ENCODE data around the gene ZNF367. TPM values are rescaled to one million over a fixed set of nuclear protein-coding genes. Genes with fewer than 3 reads are reported as not detected.
A peak's percentile ranks its signal among the peaks of the same experiment; 100 is the strongest.

Gene ZNF367
- 10 to 100 TPM in 1 of 12 donors, 1 to 10 TPM in 10, not detected in 1; 5.8 to 10.5 (median 6.8) TPM for polyA plus RNA-seq (ENCODE audit: insufficient read length in 12 of 12)
- long read RNA-seq, donor 1, partial matches to known transcripts = 0 of 1 reads
- long read RNA-seq, donor 1, other reads (novel, unspliced or antisense) = 0 of 1 reads
- long read RNA-seq, donor 2, transcript ZNF367-201 (5 exons, 3,646 nt) = major isoform, 5 of 5 reads
- long read RNA-seq, donor 2, partial matches to known transcripts = 0 of 5 reads
- long read RNA-seq, donor 2, other reads (novel, unspliced or antisense) = 0 of 5 reads
- long read RNA-seq, donor 3 = 0 reads
- long read RNA-seq, donor 4, partial matches to known transcripts = 0 of 1 reads
- long read RNA-seq, donor 4, other reads (novel, unspliced or antisense) = 0 of 1 reads
- long read RNA-seq, donor 5 = 0 reads
- long read RNA-seq, donor 6, partial matches to known transcripts = 0 of 1 reads
- long read RNA-seq, donor 6, other reads (novel, unspliced or antisense) = 0 of 1 reads
- long read RNA-seq, donor 7, partial matches to known transcripts = 0 of 3 reads
- long read RNA-seq, donor 7, other reads (novel, unspliced or antisense) = 0 of 3 reads
- long read RNA-seq, donor 8, partial matches to known transcripts = 0 of 3 reads
- long read RNA-seq, donor 8, other reads (novel, unspliced or antisense) = 0 of 3 reads
- long read RNA-seq, donor 9, partial matches to known transcripts = 0 of 4 reads
- long read RNA-seq, donor 9, other reads (novel, unspliced or antisense) = 0 of 4 reads
- long read RNA-seq, donor 10, partial matches to known transcripts = 0 of 1 reads
- long read RNA-seq, donor 10, other reads (novel, unspliced or antisense) = 0 of 1 reads
- long read RNA-seq, donor 11, partial matches to known transcripts = 0 of 2 reads
- long read RNA-seq, donor 11, other reads (novel, unspliced or antisense) = 0 of 2 reads

- peak; percentile 96 for DNase-seq
Measured at GRCh38 chr9:96418083-96418919, at the start of gene ZNF367. ZNF367 (minus strand) TSS chr9:96418370; CDS start chr9:96418032, 338 bp downstream.

GRCh38 chr9:96467784-96468183, 49.6 kb upstream of the ZNF367 start:
- no peak for DNase-seq

GRCh38 chr9:96464426-96464825, 46.3 kb upstream of the ZNF367 start:
- no peak for DNase-seq

- DNase-seq = no peak
Measured at GRCh38 chr9:96462541-96462940, 44.4 kb upstream of the ZNF367 start.

GRCh38 chr9:96461336-96461735, 43.2 kb upstream of the ZNF367 start:
- no peak for DNase-seq

GRCh38 chr9:96460882-96461281, 42.7 kb upstream of the ZNF367 start:
- DNase-seq = no peak

GRCh38 chr9:96460470-96460869, 42.3 kb upstream of the ZNF367 start:
- no peak for DNase-seq

GRCh38 chr9:96459268-96460007, 41.3 kb upstream of the ZNF367 start:
- DNase-seq = no peak

- no peak for DNase-seq
Measured at GRCh38 chr9:96458226-96458625, 40.1 kb upstream of the ZNF367 start.

- no peak for DNase-seq
Measured at GRCh38 chr9:96457266-96457665, 39.1 kb upstream of the ZNF367 start.

- no peak for DNase-seq
Measured at GRCh38 chr9:96453625-96454024, 35.5 kb upstream of the ZNF367 start.

- no peak for DNase-seq
Measured at GRCh38 chr9:96450613-96451528, 32.7 kb upstream of the ZNF367 start.

GRCh38 chr9:96449845-96450612, 31.9 kb upstream of the ZNF367 start, which contains the start of gene HABP4:
HABP4 (plus strand) TSS chr9:96450169; CDS start chr9:96450280, 111 bp downstream.
- DNase-seq = peak; percentile 95

- no peak for DNase-seq
Measured at GRCh38 chr9:96449523-96449844, 31.3 kb upstream of the ZNF367 start.

- no peak for DNase-seq
Measured at GRCh38 chr9:96448546-96449170, 30.5 kb upstream of the ZNF367 start.

- no peak for DNase-seq
Measured at GRCh38 chr9:96447406-96447805, 29.2 kb upstream of the ZNF367 start.

GRCh38 chr9:96442491-96442890, 24.3 kb upstream of the ZNF367 start:
- DNase-seq = no peak

- DNase-seq = no peak
Measured at GRCh38 chr9:96441798-96442445, 23.8 kb upstream of the ZNF367 start.

All from muscle of arm (tissue), 14 donors.